WTC11 (cell line): ENCODE results near the gene NR1H2. TPM values are rescaled to one million over a fixed set of nuclear protein-coding genes. Genes with fewer than 3 reads are reported as not detected.
A peak's percentile ranks its signal among the peaks of the same experiment; 100 is the strongest.

Experiments
- AFF4 ChIP-seq: sonication (generic); formaldehyde crosslinking; IDR thresholded peaks from 2 replicates; pipeline ENCODE4 v1.8.1; 2023; ENCODE audit warnings: mild to moderate bottlenecking, missing genetic modification reagents, borderline replicate concordance
- HMGA2 ChIP-seq: fragments of 250-450 bp; sonication (Bioruptor Pico); IDR thresholded peaks from 2 replicates; pipeline ENCODE4 v1.4.0; 2021; ENCODE audit warnings: mild to moderate bottlenecking, moderate library complexity
- JAZF1 ChIP-seq: fragments of 250-450 bp; sonication (Bioruptor Pico); IDR thresholded peaks from 2 replicates; pipeline ENCODE4 v1.9.0; 2021; ENCODE audit warnings: moderate library complexity, mild to moderate bottlenecking, inconsistent platforms
- MLX ChIP-seq: sonication (generic); formaldehyde crosslinking; IDR thresholded peaks from 2 replicates; pipeline ENCODE4 v1.8.1; 2023; ENCODE audit warnings: mild to moderate bottlenecking, missing genetic modification reagents, moderate library complexity
- NFYB ChIP-seq: sonication (generic); formaldehyde crosslinking; conservative IDR thresholded peaks from 2 replicates; pipeline ENCODE4 v1.8.0; 2022; ENCODE audit warnings: low read depth, missing genetic modification reagents
- RELA ChIP-seq: sonication (generic); formaldehyde crosslinking; IDR thresholded peaks from 2 replicates; pipeline ENCODE4 v1.8.1; 2022; ENCODE audit warnings: missing genetic modification reagents, mild to moderate bottlenecking, borderline replicate concordance
- TEAD1 ChIP-seq: sonication (generic); formaldehyde crosslinking; IDR thresholded peaks from 2 replicates; pipeline ENCODE4 v1.8.0; 2022; ENCODE audit warnings: mild to moderate bottlenecking, missing genetic modification reagents
- ZBTB43 ChIP-seq: sonication (generic); formaldehyde crosslinking; IDR thresholded peaks from 2 replicates; pipeline ENCODE4 v1.8.1; 2023; ENCODE audit warnings: mild to moderate bottlenecking, missing genetic modification reagents
- ZNF138 ChIP-seq: sonication (generic); formaldehyde crosslinking; conservative IDR thresholded peaks from 2 replicates; pipeline ENCODE4 v1.8.1; 2022; ENCODE audit warnings: mild to moderate bottlenecking, moderate library complexity, missing genetic modification reagents
- ZNF232 ChIP-seq: sonication (generic); formaldehyde crosslinking; IDR thresholded peaks from 2 replicates; pipeline ENCODE4 v1.8.0; 2022; ENCODE audit warnings: mild to moderate bottlenecking, missing genetic modification reagents
- total RNA-seq: library from RNA; stranded (reverse); gene quantifications from 3 replicates; pipeline ENCODE4 v1.2.3, GENCODE V29; 2021
- TF ChIP-seq, protein P1 (sequence below): sonication (generic); formaldehyde crosslinking; IDR thresholded peaks from 2 replicates; pipeline ENCODE4 v1.8.1; 2023; ENCODE audit warnings: mild to moderate bottlenecking, missing genetic modification reagents
- TF ChIP-seq, protein P2 (sequence below): fragments of 250-450 bp; sonication (Bioruptor Pico); IDR thresholded peaks from 2 replicates; pipeline ENCODE4 v2.1.2; 2022; ENCODE audit warnings: mild to moderate bottlenecking, moderate library complexity
- TF ChIP-seq, protein P3 (sequence below): sonication (generic); formaldehyde crosslinking; IDR thresholded peaks from 2 replicates; pipeline ENCODE4 v1.8.0; 2022; ENCODE audit warnings: mild to moderate bottlenecking, missing genetic modification reagents

The NR1H2 gene
- total RNA-seq, 1 experiment from 2014 or later = 45.8 TPM

DNA sequence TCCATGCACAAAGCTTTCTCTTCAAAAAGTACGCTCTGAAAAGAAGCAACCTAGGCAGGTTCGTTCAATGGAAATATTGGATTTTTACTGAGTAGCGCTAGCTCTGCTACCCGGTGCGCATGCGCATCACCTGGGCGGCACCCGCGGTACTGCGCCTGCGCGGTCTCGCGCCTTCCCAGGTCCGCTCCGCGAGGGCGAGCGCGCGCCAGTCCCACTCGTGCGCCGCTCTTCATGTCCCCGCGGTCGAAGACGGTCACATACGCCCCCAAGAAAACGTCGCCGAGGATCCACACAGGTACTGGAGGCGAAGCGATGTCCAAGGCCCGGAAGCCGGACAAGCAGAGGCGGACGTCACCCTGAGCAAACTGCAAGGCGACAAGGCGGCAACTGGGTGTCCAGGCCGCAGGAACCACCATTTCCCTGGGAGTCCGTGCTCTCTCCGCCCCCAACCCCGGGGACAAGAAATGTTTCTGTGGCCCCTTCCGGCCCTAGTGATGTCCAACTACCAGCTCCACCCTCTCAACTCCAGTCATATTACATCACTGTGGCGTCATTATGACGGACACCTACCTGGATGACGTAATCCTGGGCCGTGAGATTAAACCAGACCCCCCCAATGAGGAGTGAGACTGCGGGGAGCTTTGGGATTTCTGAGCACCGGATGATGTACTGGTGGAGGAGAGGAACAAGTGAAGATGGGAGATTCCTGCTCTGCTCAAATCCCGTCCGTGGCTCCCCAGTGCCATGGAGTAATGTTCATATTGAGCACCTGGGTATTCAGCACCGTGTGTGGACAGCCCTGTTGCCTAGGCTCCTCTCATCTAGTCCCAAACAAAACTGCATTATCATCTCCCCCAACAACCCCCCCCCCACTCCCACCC lies 42.3 kb upstream of the NR1H2 start (continued):
- peak; percentile 18; the same call in 1 of the 2 replicates for TF ChIP-seq NFYB (CRISPR knock-in tag)
- no peak for TF ChIP-seq HMGA2 (CRISPR knock-in tag)
- TF ChIP-seq, protein P1, sequence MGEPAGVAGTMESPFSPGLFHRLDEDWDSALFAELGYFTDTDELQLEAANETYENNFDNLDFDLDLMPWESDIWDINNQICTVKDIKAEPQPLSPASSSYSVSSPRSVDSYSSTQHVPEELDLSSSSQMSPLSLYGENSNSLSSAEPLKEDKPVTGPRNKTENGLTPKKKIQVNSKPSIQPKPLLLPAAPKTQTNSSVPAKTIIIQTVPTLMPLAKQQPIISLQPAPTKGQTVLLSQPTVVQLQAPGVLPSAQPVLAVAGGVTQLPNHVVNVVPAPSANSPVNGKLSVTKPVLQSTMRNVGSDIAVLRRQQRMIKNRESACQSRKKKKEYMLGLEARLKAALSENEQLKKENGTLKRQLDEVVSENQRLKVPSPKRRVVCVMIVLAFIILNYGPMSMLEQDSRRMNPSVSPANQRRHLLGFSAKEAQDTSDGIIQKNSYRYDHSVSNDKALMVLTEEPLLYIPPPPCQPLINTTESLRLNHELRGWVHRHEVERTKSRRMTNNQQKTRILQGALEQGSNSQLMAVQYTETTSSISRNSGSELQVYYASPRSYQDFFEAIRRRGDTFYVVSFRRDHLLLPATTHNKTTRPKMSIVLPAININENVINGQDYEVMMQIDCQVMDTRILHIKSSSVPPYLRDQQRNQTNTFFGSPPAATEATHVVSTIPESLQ (CRISPR knock-in tag) = no peak
- no peak; the same call in 1 of the 2 replicates for TF ChIP-seq ZNF232 (CRISPR knock-in tag)
- TF ChIP-seq AFF4 (CRISPR knock-in tag) = no peak; the same call in 1 of the 2 replicates
- TF ChIP-seq JAZF1 (CRISPR knock-in tag) = no peak
- TF ChIP-seq TEAD1 = peak; percentile 75; the same call in 1 of the 2 replicates
- no peak for TF ChIP-seq ZNF138
- TF ChIP-seq, protein P2, sequence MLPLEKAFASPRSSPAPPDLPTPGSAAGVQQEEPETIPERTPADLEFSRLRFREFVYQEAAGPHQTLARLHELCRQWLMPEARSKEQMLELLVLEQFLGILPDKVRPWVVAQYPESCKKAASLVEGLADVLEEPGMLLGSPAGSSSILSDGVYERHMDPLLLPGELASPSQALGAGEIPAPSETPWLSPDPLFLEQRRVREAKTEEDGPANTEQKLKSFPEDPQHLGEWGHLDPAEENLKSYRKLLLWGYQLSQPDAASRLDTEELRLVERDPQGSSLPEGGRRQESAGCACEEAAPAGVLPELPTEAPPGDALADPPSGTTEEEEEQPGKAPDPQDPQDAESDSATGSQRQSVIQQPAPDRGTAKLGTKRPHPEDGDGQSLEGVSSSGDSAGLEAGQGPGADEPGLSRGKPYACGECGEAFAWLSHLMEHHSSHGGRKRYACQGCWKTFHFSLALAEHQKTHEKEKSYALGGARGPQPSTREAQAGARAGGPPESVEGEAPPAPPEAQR (CRISPR knock-in tag) = no peak
- TF ChIP-seq ZBTB43 = peak; percentile 92
- TF ChIP-seq, protein P3, sequence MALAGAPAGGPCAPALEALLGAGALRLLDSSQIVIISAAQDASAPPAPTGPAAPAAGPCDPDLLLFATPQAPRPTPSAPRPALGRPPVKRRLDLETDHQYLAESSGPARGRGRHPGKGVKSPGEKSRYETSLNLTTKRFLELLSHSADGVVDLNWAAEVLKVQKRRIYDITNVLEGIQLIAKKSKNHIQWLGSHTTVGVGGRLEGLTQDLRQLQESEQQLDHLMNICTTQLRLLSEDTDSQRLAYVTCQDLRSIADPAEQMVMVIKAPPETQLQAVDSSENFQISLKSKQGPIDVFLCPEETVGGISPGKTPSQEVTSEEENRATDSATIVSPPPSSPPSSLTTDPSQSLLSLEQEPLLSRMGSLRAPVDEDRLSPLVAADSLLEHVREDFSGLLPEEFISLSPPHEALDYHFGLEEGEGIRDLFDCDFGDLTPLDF = peak; percentile 91; the same call in 1 of the 2 replicates
- TF ChIP-seq MLX (CRISPR knock-in tag) = no peak
- peak; percentile 81; the same call in 1 of the 2 replicates for TF ChIP-seq RELA (CRISPR knock-in tag)
- TF ChIP-seq, all 79 proteins: peak for 35
